KOPT-K1 (cell line): ENCODE measurements around the gene C1orf21.

Source experiments
- H3K27ac ChIP-seq: fragments of 200-600 bp; sonication (generic); 2 replicates; pipeline ENCODE4 v1.5.1; 2016; ENCODE audit warnings: antibody characterized with exemption, mild to moderate bottlenecking, low read depth, low read length; ENCODE audit not compliant: poor library complexity, severe bottlenecking
- H3K36me3 ChIP-seq: fragments of 200-600 bp; sonication (generic); 2 replicates; pipeline ENCODE4 v1.5.1; 2017; ENCODE audit warnings: antibody characterized with exemption, mild to moderate bottlenecking, low read length, moderate library complexity; ENCODE audit not compliant: insufficient read depth
- H3K9me3 ChIP-seq: fragments of 200-600 bp; sonication (generic); 2 replicates; pipeline ENCODE4 v1.5.1; 2017; ENCODE audit warnings: antibody characterized with exemption, low read length, mild to moderate bottlenecking; ENCODE audit not compliant: insufficient read depth, poor library complexity, severe bottlenecking

C1orf21 gene

DNA sequence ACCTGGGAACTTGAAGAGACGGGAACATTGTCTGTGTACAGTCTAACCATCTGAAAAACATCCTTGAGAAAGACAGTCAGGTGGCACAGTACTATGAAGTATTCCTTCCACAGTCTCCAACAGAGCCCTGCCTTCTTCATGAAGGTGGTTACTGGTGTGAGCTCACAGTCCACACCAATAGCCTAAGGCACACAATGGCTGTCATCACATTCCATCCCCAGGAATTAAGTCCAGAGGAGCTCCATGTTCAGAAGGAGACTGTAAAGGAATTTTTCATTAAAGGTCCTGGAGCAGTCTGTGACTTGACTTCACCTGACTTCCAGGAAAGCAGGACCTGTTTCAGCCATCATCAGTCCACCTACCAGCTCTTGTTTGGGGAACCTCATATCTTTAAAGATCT lies 180.2 kb downstream of the C1orf21 start:
- H3K9me3 ChIP-seq: no peaks in the 10 kb centered on the region
- H3K27ac ChIP-seq: no peak overlapping the region
- no peaks in the 10 kb centered on the region for H3K36me3 ChIP-seq

DNA sequence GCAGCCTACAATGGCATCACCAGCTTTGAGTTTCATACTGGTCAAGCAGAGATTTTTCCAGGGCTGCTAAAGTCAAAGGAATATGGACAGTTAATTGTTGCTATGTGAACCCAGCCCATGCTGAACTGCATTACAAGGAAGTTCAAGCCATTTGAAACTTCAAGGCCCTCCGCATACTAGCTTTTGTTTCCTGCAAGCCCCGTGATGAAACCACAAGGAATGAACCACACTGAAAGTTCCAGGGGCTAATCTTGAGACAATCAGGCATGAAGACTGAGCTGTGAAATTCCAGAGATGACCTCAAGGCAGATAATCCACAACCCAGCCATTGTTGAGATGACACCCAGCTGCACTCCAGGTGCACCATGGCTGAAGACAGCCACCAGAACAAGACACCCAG lies 180.8 kb downstream of the C1orf21 start:
- Histone ChIP-seq H3K9me3 (no peaks in the 10 kb centered on the region), H3K36me3 (no peaks in the 10 kb centered on the region), H3K27ac (no peak overlapping the region)

DNA sequence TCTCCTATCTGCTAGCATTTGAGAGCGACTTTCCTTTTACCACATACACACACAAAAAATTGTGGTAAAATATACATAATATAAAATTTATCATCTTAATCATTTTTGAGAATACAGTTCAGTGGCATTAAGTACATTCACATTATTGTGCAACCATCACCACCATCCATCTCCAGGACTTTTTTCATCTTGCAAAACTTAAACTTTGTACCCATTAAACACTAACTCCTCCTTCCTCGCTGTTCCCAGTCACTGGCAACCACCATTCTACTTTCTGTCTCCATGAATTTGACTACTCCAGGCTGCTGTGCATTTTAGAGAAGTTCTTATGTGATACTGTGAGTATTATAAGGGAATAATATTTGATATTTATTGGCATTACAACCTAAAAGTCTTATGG lies 181.3 kb downstream of the C1orf21 start:
- H3K27ac ChIP-seq: no peak overlapping the region
- no peaks in the 10 kb centered on the region for H3K36me3 ChIP-seq

DNA sequence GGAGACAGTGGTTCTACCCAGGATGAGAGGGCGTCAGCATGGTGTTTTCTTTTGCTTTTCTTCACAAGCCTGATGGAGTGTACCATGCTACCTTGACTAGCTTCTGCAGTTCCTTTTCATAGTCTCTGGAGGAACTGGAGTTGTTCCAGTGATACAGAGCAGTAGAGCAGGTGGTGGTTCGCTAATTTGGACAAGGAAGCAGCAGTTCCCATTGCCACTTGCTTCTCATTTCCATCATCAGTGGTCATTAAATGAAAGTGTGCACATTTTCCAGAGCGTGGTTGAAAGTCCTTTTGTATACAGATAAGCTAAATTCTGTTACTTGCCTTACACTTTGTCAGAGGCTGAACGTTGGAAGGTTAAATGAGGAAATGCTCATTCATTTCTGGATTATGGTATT lies 182.3 kb downstream of the C1orf21 start:
- no peaks in the 10 kb centered on the region for H3K9me3 ChIP-seq
- no peaks in the 10 kb centered on the region for H3K36me3 ChIP-seq
- H3K27ac ChIP-seq: no peak overlapping the region

More for the DNA sequence above, 181.3 kb downstream of the C1orf21 start:
- no peaks in the 10 kb centered on the region for H3K9me3 ChIP-seq

DNA sequence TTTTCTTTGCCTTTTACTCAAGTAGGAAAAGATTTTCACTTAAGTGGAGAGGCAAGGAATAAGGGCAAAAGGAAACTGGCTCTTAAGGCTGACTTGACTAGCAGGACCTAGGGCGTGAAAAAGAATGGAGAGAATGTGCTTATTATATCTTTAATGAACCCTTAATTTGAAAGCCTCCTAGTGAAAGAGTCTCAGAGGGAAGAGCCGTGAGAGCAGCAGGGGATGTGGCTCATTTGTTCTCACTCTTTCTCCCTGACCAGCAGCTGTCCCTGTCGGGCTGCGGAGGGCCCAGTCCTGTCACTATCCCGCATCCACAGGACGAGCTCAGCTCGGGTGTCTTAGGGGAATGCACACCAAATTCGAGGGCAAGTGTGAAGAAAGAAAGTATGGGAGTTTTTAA lies 187.8 kb downstream of the C1orf21 start:
- H3K36me3 ChIP-seq: no peaks in the 10 kb centered on the region
- no peak overlapping the region for H3K27ac ChIP-seq
- no peaks in the 10 kb centered on the region for H3K9me3 ChIP-seq

DNA sequence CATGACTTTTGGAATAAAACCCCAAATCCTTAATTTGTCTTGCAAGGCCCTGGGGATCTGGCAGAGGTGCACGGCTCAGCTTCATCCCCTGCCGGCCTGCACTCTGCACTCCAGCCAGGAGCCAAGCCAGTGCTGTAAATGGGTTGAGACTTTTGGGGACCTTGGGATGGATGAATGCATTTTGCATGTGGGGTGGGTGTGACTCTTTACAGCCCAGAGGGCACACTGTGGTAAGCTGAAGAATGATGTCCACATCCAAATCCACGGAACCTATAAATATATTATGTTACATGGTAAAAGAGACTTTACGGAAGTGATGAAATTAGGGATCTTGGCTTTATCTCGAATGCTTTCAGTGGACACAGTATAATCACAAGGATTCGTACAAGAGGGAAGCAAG lies 190.0 kb downstream of the C1orf21 start:
- Histone ChIP-seq H3K36me3 (no peaks in the 10 kb centered on the region), H3K27ac (no peak overlapping the region), H3K9me3 (no peaks in the 10 kb centered on the region)

DNA sequence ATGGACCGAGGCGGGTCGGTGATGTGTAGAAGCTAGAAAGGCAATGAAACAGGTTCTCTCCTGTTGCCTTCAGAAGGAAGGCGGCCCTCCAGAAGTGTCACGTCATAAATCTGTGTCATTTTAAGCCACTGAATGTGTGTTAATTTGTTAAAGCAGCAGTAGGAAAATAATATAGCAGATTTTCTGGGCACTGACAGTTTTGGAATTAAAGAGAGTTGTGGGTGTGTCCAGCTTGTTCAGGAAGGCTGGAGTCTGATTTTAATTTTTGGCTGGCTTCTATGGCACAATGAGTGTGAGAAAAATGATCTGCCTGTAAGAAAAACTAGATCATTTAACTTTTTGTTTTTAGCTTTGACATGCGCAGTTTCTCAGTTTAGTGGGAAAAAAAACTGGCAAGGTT lies 190.5 kb downstream of the C1orf21 start:
- no peak overlapping the region for H3K27ac ChIP-seq
- no peaks in the 10 kb centered on the region for H3K36me3 ChIP-seq
- H3K9me3 ChIP-seq: no peaks in the 10 kb centered on the region

DNA sequence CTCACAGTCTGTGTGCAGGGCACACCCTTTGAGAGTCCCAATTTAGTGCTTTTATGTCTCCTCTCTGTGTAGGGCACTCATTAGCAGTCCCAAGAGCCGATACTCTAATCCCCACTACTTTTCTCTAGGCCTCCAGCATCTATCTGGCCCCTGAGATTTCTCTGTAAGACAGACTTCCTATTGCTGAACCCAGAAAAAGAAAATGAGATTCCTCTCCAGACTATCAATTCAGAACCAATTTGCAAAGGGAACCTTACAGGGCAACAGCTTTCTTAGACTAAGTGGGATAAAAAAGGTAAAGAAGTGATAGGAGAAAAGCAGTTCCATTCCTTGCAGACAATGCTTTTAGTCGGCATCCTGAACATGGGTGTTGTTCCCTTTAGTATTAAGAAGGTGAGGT lies 195.6 kb downstream of the C1orf21 start:
- Histone ChIP-seq H3K27ac (no peak overlapping the region), H3K36me3 (no peaks in the 10 kb centered on the region), H3K9me3 (no peaks in the 10 kb centered on the region)

DNA sequence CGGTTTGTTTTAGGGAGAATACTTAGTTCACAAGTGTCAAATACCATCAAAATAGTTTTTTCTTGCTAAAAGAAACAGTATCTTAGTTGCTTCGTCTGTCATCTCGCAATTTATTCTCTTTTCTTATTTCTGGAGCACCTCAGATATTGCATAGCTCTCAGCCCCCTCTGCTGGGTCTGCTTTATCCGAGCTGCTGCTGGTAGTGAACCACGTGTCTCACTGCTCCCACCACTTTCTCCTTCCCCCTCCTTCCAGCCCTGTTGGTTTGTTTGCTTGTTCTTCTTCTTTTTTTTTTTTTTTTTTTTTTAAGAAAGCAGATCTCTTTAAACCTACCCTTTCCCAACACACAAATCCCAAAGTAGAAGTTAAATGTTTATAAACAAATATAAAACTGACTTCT lies 197.0 kb downstream of the C1orf21 start:
- H3K36me3 ChIP-seq: no peaks in the 10 kb centered on the region
- no peaks in the 10 kb centered on the region for H3K9me3 ChIP-seq
- no peak overlapping the region for H3K27ac ChIP-seq

DNA sequence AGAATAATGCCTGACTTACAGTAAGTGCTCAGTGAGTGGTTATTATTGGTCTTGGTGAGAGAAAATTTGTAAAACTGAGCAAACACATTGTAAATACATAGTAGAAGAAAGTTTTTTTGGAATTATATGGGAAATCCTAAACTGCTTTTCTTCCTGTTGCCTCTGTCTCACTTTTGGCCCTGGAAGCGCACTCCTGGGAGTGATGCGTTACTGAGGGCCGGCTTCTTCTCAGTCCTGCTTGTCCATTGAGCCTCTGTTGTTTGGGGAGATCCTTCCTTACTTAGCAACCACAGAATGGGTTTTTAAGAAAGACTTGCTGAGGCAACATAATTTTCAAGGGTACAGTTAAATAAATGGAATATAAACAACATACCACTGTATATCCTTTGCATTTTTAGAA lies 201.9 kb downstream of the C1orf21 start:
- no peaks in the 10 kb centered on the region for H3K9me3 ChIP-seq
- H3K27ac ChIP-seq: no peak overlapping the region
- H3K36me3 ChIP-seq: no peaks in the 10 kb centered on the region

DNA sequence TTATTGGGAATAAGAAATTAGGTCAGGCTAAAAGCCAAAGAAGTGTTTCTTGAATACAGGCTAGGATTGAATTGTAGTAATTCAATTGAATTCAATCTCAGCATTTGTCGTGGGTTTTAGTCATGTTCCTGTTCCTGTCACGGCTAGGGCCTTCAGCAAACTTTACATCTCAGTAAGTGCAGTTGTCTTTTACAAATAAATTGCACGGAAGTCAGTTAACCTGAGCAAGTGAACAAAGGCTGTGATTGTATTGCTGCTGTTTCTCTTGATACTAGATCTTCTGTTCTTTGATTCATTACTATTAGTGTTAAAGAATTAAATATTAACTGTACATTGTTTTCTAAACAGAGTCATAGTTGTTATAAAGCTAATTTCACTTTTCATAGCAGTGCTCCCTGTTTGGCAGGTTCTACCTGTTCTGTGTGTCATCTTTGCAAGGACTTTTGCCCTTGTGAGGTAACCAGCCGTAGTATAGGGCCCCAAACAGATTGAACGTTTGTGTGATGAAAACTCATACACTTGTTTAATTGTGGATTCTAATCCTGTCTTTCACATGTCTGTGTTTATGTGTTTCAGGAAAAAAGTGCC lies 203.4 kb downstream of the C1orf21 start:
- Histone ChIP-seq H3K9me3 (no peaks in the 10 kb centered on the region), H3K27ac (no peak overlapping the region), H3K36me3 (no peaks in the 10 kb centered on the region)

DNA sequence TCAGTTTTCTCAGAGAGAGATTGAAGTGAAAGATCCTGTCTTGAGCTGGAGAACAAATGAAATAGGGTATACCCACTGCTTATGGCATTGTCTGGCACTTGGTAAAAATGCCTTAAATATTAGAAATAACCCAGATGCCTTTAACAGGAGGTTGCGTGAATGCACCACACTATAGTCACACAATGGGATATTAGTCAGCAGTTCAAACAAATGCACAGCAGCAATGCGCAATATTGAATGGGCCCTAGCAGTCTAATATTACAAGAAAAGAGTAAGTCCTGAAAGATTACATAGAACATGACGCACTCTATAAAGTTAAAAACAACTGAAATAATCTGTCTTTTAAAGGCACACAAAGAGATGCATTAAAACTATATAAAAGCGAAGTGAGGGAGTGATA lies 206.8 kb downstream of the C1orf21 start:
- Histone ChIP-seq H3K9me3 (no peaks in the 10 kb centered on the region), H3K27ac (no peak overlapping the region), H3K36me3 (no peaks in the 10 kb centered on the region)

DNA sequence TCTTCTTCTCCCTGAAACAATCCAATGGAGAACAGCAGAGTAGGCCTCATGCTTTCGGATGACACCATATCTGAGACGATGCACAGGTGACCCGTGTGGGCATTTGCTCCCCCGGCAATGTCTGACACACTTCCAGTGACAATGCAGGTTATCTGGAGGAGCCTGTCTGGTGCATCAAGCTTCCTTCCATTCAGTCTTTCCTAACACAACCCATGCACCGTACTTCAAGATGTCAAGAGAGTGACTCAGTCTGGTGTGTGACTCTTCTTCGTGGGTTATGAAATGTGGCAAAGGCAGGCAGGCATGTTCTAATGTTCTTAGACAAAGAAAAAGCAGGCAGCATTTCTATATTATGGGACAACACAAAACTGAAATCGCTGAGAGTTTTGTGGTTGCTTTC lies 208.8 kb downstream of the C1orf21 start:
- Histone ChIP-seq H3K27ac (no peak overlapping the region), H3K9me3 (no peaks in the 10 kb centered on the region), H3K36me3 (no peaks in the 10 kb centered on the region)

DNA sequence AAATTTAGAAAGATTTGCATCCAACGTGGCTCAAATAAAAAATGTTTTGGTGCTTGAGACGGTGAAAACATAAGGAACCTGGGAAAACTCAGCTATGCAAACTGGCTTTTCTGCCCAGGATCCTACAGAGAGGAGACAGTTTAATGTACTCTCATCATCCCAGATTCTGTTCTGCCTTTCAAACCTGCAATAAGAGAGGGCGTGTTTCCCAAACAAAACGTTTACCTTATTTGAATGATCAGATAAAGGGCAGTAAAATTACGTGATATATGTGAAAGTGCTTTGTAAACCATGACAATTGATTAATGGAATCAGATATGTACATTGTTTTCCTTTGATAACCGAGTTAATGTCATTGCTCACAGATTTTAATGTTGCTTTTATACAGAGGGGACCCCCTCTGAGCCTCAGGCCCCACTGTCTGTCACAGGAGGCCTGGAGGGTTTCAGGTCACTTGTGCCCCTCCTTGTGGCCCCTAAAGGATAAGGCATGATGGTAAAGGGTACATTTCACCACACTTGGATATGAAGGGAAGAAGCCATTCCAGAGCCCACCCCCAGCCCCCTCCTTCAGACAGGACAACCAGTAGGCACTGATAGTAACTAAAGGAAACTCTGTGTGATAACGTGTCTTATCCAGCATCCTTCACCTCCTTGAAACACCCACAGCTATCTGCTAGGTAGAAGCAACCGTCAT lies 210.3 kb downstream of the C1orf21 start:
- Histone ChIP-seq H3K27ac (no peak overlapping the region), H3K9me3 (no peaks in the 10 kb centered on the region)

DNA sequence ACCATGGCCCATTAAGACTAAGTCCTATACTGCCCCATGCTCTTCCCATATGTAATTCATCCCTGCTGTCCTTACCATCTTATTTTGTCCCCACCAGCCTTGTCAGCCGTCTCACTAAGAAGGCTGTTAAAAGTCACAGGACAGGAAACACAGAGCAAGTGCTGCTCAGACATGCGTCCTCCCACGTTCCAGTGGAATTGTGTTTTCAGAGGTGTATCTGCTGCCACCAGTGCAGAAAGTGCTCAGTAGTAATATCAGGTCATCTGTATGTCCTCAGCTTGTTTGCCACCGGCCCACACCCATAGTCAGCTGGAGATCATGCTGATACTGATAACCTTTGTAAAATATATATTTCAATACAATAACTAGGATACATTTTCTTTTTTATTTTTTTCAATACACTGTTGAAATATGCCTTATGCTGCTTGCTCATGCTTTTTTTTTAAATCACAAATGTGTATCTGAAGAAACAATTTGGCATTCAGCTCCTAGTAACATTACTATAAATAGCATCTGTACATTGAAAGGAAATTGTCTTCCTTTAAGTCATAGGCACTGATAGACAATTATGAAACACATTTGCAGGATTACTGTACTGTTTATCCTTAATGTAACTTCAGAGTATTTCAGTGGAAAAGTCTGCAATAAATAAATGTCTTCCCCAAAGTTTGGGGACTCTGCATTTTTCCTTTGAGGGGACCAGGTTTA lies 211.0 kb downstream of the C1orf21 start:
- no peaks in the 10 kb centered on the region for H3K36me3 ChIP-seq
- H3K9me3 ChIP-seq: no peaks in the 10 kb centered on the region
- no peak overlapping the region for H3K27ac ChIP-seq

More for the DNA sequence above, 210.3 kb downstream of the C1orf21 start:
- no peaks in the 10 kb centered on the region for H3K36me3 ChIP-seq
